ENCODE results near the gene LMX1B.

DNA sequence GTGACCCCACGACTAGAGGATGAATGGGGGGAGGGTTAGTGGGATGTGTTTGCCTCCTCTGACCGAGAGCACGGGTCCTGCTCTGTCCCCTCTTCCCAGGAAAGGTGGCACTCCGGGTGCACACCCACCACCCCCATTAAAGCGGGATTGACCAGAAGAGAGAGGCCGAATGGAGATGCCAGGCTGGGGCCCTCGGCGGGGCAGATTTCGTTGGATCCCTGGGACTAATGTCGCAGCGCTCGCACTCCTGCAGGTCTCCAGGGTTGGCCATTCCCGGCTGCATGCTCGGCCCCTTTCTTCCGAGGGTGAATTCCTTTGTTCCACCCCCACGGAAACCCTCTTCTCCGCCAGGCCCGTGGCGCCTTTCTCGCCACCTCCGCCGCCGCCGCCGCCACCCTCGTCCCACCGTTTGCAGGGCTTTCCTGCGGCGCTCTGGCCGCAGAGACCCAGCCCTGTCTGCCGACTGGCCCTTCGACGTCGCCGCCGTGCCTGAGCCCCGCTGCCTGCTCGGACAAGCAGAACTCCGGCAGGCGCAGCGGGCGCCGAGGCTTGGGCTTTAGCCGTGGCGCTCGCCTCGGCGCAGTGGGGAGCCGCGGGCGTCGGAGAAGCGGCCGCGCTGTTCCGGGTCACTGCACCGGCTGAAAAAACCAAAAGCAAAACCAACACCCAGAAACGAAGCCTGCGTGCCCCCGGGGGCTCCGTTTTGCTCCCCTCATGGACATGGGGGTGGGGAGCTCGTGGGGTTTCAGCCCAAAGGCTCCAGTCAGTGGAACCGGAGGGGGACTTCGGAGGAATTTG, 11.8 kb downstream of the LMX1B start:
- no peak for TF ChIP-seq CTCF (IDR thresholded peaks at IDR 0.05; ENCODE audit: insufficient read depth, low read length)
- TF ChIP-seq POLR2AphosphoS5 (IDR thresholded peaks at IDR 0.05; ENCODE audit: low read depth) = no peak
- no peak for TF ChIP-seq REST (IDR thresholded peaks at IDR 0.05; ENCODE audit: insufficient replicate concordance, low read depth)
- no peak for TF ChIP-seq GABPA (IDR thresholded peaks at IDR 0.05; ENCODE audit: low read depth)
- no peak for TF ChIP-seq SPI1 (IDR thresholded peaks at IDR 0.05; ENCODE audit: borderline replicate concordance, low read depth)
